ENCODE measurements around the gene SYDE2.
"Not testable (repeated sequence)": the region's sequence is repeated elsewhere in the genome, so short reads cannot be mapped to it uniquely, and the experiment has no call there.

The SYDE2 gene

GRCh38 chr1:85200463-85201339, at the start of gene SYDE2:
Gene SYDE2 (minus strand): TSS chr1:85201016. CDS start chr1:85200996, 20 bp downstream.
- DNase-seq: peak; percentile 73

GRCh38 chr1:85249042-85249441, 48.2 kb upstream of the SYDE2 start:
- not testable (repeated sequence) for DNase-seq

GRCh38 chr1:85245891-85246290, 45.1 kb upstream of the SYDE2 start:
- DNase-seq: no peak

GRCh38 chr1:85245456-85245855, 44.6 kb upstream of the SYDE2 start:
- DNase-seq: no peak

- no peak for DNase-seq
Observed at GRCh38 chr1:85244271-85245061, 43.6 kb upstream of the SYDE2 start.

- no peak for DNase-seq
Observed at GRCh38 chr1:85243372-85243771, 42.6 kb upstream of the SYDE2 start.

- DNase-seq: no peak
Observed at GRCh38 chr1:85240643-85241042, 39.8 kb upstream of the SYDE2 start.

- DNase-seq: peak; percentile 21
Observed at GRCh38 chr1:85240174-85240601, 39.4 kb upstream of the SYDE2 start.

- no peak for DNase-seq
Observed at GRCh38 chr1:85237613-85238012, 36.8 kb upstream of the SYDE2 start.

GRCh38 chr1:85230305-85230977, 29.6 kb upstream of the SYDE2 start:
- no peak for DNase-seq

GRCh38 chr1:85229574-85230097, 28.8 kb upstream of the SYDE2 start:
- DNase-seq: no peak

- no peak for DNase-seq
Observed at GRCh38 chr1:85228972-85229371, 28.2 kb upstream of the SYDE2 start.

GRCh38 chr1:85225624-85226380, 25.0 kb upstream of the SYDE2 start:
- DNase-seq: no peak

- no peak for DNase-seq
Observed at GRCh38 chr1:85224734-85225623, 24.2 kb upstream of the SYDE2 start.

- no peak for DNase-seq
Observed at GRCh38 chr1:85224295-85224694, 23.5 kb upstream of the SYDE2 start.

GRCh38 chr1:85223334-85223733, 22.5 kb upstream of the SYDE2 start:
- no peak for DNase-seq

GRCh38 chr1:85220756-85221201, 20.0 kb upstream of the SYDE2 start:
- no peak for DNase-seq

GRCh38 chr1:85219853-85220610, 19.2 kb upstream of the SYDE2 start:
- no peak for DNase-seq

GRCh38 chr1:85216697-85217096, 15.9 kb upstream of the SYDE2 start:
- no peak for DNase-seq

- no peak for DNase-seq
Observed at GRCh38 chr1:85214654-85215053, 13.8 kb upstream of the SYDE2 start.
